Stimulated activated CD4-positive, alpha-beta T cell treated with anti-CD3 and anti-CD28 coated beads, TNF-alpha, amount 100 ng/mL, for 1 hour (primary cell): ENCODE results near the gene ANXA2R.
"Not testable (repeated sequence)": the region's sequence is repeated elsewhere in the genome, so short reads cannot be mapped to it uniquely, and the experiment has no call there.

Source experiments
- DNase-seq, 3 donors: peaks; one replicate each; pipeline ENCODE4 v3.0.0-alpha.2; 2020; ENCODE audit warnings: low read depth in 3 of 3, low spot score in 1 of 3

The ANXA2R gene

DNA sequence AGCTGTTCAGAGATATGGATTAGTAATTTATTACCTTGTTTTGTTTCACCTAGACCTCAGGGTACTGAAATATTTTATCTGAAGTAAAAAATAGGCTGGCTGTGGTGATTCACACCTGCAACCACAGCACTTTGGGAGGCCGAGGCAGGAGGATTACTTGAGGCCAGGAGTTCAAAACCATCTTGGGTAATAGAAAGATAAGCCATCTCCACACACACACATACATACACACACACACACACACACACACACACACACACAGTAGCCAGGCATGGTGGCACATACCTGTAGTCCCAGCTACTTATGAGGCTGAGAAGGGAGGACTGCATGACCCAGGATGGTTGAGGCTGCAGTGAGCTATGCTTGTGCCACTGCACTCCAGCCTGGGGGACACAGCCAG, 3.7 kb downstream of the ANXA2R start:
- no peak for DNase-seq

DNA sequence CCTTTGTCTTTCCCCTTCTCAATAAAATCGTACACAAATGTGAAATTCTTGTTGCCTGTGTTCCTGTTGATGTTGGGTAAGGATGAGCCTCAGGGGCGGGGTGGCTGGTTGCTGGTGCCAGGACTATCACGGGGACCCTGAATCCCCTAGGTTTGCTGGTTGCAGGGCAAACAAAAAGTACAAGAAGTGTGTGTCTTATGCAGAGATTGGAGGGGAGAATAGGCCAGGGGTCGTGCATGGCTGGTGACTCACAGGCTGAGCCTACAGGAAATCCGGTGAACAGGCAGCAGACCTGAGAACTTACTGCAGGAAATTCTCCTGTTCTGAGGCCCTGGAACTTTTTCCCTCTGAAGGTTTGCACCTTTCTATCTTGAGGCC, 5.5 kb downstream of the ANXA2R start:
- DNase-seq, result no peak

DNA sequence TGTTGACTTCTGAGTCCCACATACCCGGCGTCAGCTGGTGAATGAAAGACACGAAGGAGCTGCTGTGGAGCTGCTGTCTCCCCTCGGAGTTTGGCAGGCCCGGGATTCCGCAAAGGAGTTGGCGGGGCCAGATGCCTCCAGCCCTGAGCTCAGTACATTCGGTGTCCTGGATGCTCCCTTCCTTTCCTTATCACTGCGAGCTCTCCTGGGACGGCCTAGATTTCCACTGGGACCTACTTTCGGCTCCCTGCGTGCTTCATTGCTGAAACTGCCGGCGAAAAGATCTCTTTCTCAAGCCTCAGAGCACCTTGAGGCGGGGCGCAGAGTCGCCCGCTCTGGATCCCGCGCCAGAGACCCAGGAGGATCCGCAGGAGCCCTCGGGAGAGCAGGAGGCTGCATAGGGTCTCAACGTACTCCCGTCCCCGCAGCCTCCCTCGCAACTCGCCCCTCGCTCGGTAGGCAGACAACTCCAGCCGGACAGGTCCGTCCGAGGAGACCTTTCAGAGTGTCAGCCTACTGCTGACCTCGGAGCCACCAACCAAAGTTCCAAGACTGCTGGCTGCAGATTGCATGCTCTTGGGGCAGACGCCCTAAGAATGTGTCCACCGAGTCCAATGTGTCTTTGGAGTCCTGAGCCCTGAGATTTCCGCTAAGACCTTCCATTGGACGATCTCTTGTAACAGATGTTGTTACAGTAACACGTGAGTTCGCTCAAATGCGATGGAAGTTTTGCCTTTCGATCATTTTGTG, 6.1 kb downstream of the ANXA2R start:
- no peak for DNase-seq

DNA sequence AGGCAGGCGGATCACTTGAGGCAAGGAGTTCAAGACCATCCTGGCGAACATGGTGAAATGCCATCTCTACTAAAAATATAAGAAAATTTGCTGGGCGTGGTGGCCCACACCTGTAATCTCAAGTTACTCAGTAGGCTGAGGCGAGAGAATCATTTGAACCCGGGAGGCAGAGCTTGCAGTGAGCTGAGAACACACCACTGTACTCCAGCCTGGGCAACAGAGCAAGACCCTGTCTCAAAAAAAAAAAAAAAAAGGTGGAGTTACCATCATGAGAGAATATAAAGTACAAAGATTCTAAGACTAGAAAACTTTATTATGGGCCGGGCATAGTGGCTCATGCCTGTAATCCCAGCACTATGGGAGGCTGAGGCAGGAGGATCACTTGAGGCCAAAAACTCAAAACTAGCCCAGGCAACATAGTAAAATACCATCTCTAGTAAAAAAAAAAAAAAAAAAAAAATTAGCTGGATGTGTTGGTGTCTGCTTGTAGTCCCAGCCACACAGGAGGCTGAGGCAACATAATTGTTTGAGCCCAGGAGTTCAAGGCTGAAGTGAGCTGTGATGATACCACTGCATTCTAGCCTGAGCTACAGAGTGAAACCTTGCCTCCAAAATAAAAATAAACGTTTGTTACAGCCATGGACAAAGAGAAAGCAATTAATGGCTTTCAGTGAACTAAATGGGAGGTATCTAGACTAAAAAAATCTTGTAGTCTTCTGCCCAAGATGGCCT, 12.9 kb downstream of the ANXA2R start:
- DNase-seq, result no peak

DNA sequence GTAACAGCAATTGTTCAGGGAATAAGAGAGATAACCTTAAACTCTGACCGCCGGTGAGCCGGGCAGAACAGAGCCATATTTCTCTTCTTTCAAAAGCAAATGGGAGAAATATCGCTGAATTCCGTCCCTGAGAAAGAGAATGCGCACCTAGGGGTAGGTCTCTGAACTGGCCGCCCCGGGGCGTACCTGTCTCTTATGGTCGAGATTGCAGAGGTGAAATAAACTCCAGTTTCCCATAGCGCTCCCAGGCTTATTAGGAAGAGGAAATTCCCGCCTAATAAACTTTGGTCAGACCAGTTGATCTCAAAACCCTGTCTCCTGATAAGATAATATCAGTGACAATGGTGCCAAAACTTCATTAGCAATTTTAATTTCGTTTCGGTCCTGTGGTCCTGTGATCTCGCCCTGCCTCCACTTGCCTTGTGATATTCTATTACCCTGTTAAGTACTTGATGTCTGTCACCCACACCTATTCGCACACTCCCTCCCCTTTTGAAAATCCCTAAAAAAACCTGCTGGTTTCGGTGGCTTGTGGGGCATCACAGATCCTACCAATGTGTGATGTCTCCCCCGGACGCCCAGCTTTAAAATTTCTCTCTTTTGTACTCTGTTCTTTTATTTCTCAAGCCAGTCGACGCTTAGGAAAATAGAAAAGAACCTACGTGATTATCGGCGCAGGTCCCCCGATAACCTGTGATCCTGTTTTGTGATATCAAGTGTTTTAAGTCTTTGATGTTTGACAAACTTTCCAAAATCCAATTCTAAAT, 14.8 kb downstream of the ANXA2R start:
- not testable (repeated sequence) for DNase-seq

DNA sequence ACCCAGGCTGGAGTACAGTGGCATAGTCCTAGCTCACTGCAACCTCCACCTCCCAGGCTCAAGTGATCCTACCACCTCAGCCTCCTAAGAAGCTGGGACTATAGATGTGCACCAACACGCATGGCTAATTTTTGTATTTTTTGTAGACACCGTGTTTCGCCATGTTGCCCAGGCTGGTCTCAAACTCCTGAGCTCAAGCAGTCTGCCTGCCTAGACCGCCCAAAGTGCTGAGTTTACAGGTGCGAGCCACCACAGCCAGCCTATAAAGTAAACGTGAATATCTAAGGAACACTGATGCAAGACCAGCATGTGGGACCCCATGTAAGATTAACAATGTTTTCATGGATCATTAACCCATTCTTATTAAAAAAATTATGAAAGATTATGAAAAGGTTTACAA, 15.9 kb downstream of the ANXA2R start:
- no peak for DNase-seq

DNA sequence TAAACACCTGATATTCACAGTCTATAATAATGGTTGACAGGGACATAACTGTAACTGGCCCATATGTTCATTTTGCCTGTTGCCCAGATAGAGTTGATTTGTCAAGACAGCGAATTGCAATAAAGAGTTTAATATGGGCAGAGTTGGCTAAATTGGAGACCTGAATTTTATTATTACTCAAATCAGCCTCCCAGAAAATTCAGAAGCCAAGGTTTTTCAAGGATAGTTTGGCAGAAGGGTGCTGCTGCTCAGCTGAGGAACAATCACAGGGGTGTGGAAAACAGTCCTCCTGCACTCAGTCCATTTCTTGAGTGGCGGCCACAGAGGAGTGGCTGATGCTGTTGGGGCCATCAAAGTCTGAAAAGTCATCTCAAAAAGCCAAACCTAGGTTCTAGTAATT, 19.0 kb downstream of the ANXA2R start:
- no peak for DNase-seq

DNA sequence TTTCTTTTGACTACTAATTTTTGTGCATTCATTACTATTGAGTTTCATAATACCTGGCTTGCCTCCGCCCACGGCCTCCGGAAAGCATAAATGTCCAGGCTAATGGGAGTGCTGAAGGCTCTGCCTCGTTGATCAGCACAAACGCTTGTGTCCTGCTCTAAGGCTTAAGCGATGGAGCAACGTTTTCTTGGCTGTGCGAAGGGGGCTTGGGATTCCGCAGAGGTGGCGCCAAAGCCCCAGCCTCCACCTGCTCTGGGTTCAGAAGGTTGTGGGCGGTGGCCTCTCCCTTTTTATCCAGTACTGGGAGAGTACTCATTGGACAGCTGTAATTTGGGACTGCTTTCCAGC, 19.7 kb downstream of the ANXA2R start:
- DNase-seq, result peak in 1 of 3 donors; percentile 29

DNA sequence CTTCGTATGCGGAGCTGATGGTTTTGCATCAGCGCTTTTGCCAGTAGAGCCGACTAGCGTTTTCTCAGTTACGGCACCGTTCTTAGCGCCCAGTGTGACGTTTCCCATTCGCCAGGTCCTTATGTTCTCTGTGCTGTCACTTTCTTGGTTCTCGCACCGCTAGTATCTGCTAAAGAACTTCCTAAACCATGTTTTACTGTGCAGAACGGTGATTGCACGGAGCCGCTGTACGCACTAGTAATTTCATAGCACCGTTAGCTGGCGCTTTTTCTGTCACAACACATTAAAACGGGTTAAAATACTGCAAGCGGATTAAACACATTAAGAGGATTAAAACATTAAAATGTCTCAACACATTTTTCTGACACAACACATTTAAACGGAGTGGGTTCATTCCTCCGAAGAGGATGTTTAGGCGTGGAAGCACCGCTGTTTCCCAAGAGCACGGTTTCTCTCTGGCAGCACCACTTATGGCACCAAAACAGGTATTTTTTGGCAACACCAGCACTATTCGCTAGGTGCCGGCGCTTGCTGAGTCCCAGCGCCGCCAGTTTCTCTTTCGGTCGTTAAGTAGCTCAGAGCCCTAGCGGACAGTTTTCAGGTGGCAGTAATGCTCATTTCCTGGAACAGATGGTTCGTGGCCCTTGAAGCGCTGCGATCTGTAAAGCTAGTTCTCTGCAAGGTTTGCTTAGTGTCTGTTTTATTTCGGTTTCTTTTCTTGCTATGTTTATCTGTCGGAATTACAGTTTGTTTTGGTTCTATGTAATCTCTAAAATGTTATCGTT, 20.3 kb downstream of the ANXA2R start:
- peak; percentile 47 to 71 (median 70) for DNase-seq

DNA sequence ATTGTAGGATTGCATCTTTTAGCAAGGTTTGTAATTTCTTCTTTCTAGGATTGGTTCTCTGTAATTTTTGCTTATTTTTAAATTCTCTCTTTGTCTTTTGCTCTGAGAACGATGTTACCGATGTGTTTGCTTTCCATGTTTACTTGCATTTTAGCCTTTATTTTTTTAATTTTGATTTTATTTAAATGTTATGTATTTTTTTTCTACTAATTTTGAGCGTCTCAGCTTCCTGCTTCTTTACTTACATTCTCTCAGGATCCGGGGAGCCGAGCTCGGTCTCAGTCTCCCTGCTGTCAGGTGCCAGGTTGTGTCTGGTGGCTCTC, 20.9 kb downstream of the ANXA2R start:
- no peak for DNase-seq

DNA sequence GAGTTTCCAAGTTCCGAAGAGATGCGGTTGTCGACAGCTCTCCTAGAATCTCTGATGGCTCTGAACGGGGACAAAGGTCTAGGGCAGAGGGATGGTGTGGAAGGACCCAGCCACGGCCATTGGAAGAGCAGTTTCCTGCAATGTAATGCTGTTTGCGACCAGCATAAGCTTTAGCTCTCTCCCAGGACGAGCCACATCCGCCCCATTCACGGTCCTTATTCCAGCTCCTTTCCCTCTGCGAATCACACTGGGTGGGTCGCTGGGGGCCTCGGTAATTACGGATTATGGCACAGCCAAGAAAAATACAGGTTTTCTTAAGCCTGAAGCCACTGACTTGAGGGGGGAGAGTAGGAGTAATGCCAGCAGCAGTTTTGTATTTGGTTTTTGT, 22.7 kb downstream of the ANXA2R start:
- DNase-seq, result no peak

DNA sequence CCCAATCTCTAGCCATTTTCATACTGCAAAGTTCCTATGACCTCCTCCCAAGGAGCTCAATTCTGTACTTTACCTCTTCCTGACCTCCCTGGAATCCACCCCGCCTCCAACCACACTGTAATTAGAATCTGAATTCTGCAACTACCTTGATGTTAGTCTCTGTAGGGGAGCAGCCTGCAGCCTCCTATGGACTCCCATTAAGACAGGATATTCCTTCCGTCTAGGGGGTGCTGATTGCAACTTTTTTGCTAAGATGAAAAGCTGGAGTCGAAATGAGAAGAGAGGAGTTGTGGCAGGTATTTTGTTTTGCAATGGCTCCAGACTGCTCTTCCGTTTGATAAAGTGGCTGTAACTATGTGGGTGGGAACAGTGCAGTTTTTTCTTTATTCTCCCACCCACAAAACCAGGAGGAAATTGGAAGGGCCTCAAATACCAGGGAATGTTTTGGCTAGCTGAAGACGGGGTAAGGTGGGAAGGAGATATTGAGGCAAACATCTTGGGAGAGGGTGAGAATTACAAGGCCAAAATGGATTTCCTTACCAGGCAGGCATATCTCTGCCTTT, 23.8 kb downstream of the ANXA2R start:
- DNase-seq, result no peak

DNA sequence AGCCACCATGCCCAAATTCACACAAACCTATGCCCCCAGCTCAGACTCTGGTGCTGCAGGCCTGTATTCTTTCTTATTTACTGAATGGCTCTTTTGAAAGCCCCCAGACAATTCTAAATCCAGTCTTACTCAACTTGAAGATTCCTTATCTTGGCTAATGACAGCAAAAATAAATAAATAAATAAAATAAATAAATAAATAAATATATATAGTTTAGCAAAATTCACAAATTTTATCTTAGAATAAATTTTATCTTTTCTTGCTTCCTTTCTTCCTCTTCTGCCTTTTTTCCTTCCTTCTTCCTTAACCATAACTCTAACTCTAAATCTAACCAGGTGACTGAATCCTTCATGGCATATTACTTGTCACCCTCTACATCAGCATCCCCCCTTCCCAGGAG, 25.6 kb downstream of the ANXA2R start:
- DNase-seq, result no peak

DNA sequence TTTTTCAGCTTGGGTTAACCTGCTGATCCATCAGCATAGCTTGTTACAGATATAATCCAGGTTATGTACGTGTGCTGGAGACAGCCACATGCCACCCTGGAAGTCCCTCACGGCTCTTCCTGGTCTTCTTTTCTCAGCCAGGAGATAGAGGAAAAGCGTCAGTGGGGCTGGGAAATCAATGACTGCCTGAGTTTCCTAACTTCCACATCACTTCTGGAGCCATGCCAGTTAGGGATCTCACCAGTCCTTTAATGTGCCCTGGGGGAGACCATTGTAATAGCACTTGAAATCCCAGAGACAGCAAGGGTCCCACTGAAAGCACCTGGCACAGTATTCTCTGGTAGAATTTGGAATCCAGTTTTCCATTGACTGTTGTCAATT, 29.2 kb downstream of the ANXA2R start:
- DNase-seq, result no peak

DNA sequence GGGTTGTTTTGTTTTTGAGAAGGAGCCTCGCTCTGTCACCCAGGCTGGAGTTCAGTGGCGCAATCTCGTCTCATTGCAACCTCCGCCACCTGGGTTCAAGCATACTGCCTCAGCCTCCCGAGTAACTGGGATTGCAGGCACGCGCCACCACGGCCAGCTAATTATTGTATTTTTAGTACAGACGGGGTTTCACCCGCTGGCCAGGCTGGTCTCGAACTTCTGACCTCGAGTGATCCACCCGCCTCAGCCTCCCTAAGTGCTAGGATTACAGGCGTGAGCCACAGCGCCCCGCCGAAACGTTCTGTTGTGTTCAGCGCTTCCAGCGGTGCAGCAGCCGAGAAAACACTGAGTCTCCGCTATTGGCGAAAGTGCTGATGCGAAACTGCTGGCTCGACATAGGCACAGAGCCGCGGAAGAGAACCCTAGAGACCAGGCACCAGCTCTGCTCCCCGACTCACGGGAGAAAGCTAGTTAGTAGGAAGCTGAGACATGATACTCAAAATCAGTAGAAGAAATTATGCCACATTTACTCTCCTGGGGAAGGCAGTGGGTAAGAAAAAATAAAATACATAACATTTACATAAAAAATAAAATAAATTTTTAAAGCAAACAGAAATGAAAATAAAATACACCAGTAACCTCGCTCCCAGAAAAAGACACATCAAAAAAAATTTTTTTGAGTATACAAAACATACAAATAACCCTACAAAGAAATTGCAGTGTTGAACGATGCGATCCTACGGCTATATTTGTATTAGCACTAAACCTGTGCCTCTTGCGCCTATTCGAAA, 31.6 kb downstream of the ANXA2R start:
- peak; percentile 83 to 86 (median 83) for DNase-seq

DNA sequence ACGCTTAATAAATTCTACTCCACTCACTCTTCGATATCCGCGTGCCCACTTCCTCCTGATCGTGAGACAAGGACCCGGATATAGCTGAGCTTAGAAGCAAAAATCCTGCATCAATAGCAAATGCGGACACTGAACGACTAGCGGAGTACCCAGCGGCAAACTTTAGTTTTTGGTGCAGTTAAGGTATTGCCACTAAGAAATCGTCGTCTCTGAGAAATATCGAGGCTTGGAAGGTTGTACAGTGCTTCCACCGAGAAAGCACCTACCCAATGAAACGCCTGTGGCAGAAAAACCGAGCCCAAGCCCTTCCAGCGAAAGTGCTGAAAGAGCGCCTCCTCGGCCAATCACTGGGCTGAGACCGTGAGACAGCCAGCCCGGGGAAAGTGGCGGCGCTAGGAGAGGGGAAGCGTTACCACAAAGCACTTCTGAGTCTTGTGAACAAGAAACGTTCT, 32.2 kb downstream of the ANXA2R start:
- peak in 2 of 3 donors; percentile 51 to 66 for DNase-seq

DNA sequence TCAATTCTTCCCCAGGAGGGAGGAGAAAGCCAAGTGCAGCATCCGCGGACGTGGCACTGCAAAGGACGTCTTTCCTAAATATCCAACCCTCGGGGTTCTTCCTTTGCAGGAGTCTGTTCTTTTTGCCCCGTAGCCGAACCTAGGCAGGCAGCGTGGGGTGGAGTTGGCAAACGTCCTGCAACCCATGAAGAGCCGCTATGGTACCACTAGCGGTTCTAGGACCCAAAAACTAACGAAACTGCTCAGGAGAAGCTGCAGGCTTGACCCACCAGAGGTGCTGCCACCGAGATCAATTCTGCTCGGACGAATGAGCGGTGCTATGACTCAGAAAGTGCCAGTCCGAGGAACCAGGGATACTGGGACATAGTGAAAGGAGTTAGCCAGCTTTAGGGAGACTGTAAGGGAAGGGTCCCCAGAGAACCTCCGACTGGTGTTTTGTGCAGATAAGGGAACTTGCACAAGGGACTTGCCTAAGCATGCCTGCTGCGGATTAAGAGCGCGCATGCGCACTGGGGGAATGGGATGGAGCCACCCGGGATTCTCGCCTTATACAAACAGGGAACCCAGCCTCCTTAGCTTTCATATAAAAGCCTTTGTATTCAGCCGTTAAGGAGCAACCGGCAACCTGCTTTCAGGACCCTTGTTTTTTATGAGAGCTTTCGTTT, 32.7 kb downstream of the ANXA2R start:
- peak in 2 of 3 donors; percentile 54 to 61 for DNase-seq

DNA sequence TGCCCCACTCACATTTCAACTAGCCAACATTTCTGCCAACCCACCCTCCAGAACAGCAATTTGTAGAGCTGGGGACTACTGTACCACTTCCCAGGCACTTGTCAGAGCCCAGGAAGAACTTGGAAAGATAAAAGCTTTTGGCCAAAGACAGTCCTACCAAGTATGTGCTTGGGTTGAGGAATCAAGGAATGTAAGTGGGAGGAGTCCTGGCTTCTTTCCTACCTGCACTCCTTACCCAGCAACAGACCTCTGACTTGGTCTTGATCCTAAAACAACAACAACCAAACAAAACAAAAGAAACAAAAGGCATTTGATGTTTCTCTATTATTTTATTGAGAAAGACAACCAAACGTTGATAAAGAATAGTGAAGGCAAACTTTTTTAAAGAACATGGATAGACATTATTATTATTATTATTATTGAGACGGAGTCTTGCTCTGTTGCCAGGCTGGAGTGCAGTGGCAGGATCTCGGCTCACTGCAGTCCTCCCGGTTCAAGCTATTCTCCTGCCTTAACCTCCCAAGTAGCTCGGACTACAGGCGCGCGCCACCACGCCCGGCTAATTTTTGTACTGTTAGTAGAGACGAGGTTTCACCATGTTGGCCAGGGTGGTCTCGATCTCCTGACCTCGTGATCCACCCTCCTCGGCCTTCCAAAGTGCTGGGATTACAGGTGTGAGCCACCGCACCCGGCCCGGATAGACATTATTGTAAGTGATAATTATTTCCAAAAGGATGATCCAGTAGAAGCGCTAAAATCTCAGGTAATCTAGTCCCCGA, 33.5 kb downstream of the ANXA2R start:
- DNase-seq, result no peak

DNA sequence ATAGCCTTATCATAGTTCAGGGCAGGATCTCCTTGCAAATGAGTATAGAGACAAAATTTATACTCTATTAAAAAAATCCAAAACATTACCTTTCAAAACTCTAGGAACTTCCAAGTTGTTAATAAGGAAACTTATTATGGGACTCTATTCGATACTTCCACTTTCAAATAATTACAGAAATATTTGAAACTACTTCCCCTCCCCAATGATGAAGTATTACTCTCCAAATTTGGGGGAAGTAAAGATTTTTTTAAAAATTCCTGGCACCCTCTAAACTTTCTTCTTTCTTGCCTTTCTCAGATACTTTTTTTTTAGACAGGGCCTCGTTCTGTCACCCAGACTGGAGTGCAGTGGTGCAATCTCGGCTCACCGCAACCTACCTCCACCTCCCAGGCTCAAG, 35.1 kb downstream of the ANXA2R start:
- DNase-seq, result no peak
